PC-9 (cell line): Measurements from ENCODE around the gene AP1G2.

Experiments
- CTCF ChIP-seq: fragments of 200-600 bp; sonication (generic); conservative IDR thresholded peaks from 2 replicates; pipeline ENCODE4 v1.6.1; 2017; ENCODE audit warnings: mixed run types, antibody characterized with exemption, mild to moderate bottlenecking, moderate library complexity
- EZH2 ChIP-seq: fragments of 200-600 bp; sonication (generic); IDR thresholded peaks from 2 replicates; pipeline ENCODE4 v1.8.0; 2017; ENCODE audit warnings: antibody characterized with exemption, low read depth

GRCh38 chr14:23572524-23572828, 4.9 kb upstream of the AP1G2 start:
- TF ChIP-seq CTCF (no peak), EZH2 (no peak)
